H9 (cell line): Measurements from ENCODE around the gene CDH22. TPM values are rescaled to one million over a fixed set of nuclear protein-coding genes. Genes with fewer than 3 reads are reported as not detected.

Experiments used
- DNase-seq: peaks from one replicate; pipeline ENCODE4 v3.0.0-alpha.2; 2017
- H2AFZ ChIP-seq: one replicate; pipeline ENCODE4 v1.6.1; 2013; ENCODE audit warnings: mild to moderate bottlenecking, low read length, control low read depth, moderate library complexity
- H2AK5ac ChIP-seq: 2 replicates; pipeline ENCODE4 v1.6.1; 2013; ENCODE audit warnings: low read length, control low read depth, mixed read lengths; ENCODE audit not compliant: insufficient read length
- H2BK120ac ChIP-seq: one replicate; pipeline ENCODE4 v1.6.1; 2013; ENCODE audit warnings: low read depth, mild to moderate bottlenecking, low read length, control low read depth, inconsistent platforms; ENCODE audit not compliant: poor library complexity, severe bottlenecking
- H2BK12ac ChIP-seq: 2 replicates; pipeline ENCODE4 v1.6.1; 2013; ENCODE audit warnings: low read length, control low read depth, mixed read lengths, low read depth; ENCODE audit not compliant: insufficient read length
- H2BK15ac ChIP-seq: 2 replicates; pipeline ENCODE4 v1.6.1; 2013; ENCODE audit warnings: low read depth, low read length, control low read depth
- H2BK20ac ChIP-seq: one replicate; pipeline ENCODE4 v1.6.1; 2013; ENCODE audit warnings: low read depth, mild to moderate bottlenecking, low read length, control low read depth, inconsistent platforms; ENCODE audit not compliant: poor library complexity, severe bottlenecking
- H2BK5ac ChIP-seq: 2 replicates; pipeline ENCODE4 v1.6.1; 2013; ENCODE audit warnings: low read length, control low read depth, mixed read lengths; ENCODE audit not compliant: insufficient read length
- H3K14ac ChIP-seq: 2 replicates; pipeline ENCODE4 v1.6.1; 2013; ENCODE audit warnings: low read length, control low read depth; ENCODE audit not compliant: insufficient read depth
- H3K18ac ChIP-seq: 2 replicates; pipeline ENCODE4 v1.6.1; 2013; ENCODE audit warnings: low read depth, mild to moderate bottlenecking, mixed read lengths, low read length, control low read depth; ENCODE audit not compliant: insufficient read length
- H3K23ac ChIP-seq: 2 replicates; pipeline ENCODE4 v1.6.1; 2013; ENCODE audit warnings: low read length, control low read depth, mixed read lengths, low read depth; ENCODE audit not compliant: insufficient read length
- H3K23me2 ChIP-seq: 2 replicates; pipeline ENCODE4 v1.6.1; 2013; ENCODE audit warnings: low read depth, mild to moderate bottlenecking, mixed read lengths, low read length, control low read depth; ENCODE audit not compliant: insufficient read length, poor library complexity, severe bottlenecking
- H3K27ac ChIP-seq: 2 replicates; pipeline ENCODE4 v1.5.1; 2013; ENCODE audit warnings: low read length, control low read depth, mixed read lengths, low read depth; ENCODE audit not compliant: insufficient read length
- H3K27me3 ChIP-seq: 2 replicates; pipeline ENCODE4 v1.6.1; 2013; ENCODE audit warnings: low read length, control low read depth, inconsistent platforms; ENCODE audit not compliant: insufficient read depth
- H3K4ac ChIP-seq: 2 replicates; pipeline ENCODE4 v1.6.1; 2013; ENCODE audit warnings: low read depth, mild to moderate bottlenecking, control low read depth, inconsistent platforms, low read length, moderate library complexity
- H3K4me1 ChIP-seq: 2 replicates; pipeline ENCODE4 v1.6.1; 2013; ENCODE audit warnings: low read length, control low read depth, inconsistent platforms; ENCODE audit not compliant: insufficient read depth
- H3K4me2 ChIP-seq: 2 replicates; pipeline ENCODE4 v1.6.1; 2013; ENCODE audit warnings: low read length, control low read depth, mixed read lengths; ENCODE audit not compliant: insufficient read length, insufficient read depth
- H3K56ac ChIP-seq: 2 replicates; pipeline ENCODE4 v1.6.1; 2013; ENCODE audit warnings: low read depth, mild to moderate bottlenecking, mixed read lengths, low read length, control low read depth; ENCODE audit not compliant: insufficient read length
- H3K79me1 ChIP-seq: 2 replicates; pipeline ENCODE4 v1.6.1; 2013; ENCODE audit warnings: low read depth, mild to moderate bottlenecking, moderate library complexity, low read length, control low read depth, inconsistent platforms; ENCODE audit not compliant: insufficient read depth, poor library complexity, severe bottlenecking
- H3K79me2 ChIP-seq: 2 replicates; pipeline ENCODE4 v1.6.1; 2013; ENCODE audit warnings: low read length, control low read depth, inconsistent platforms; ENCODE audit not compliant: insufficient read depth
- H3K9ac ChIP-seq: 2 replicates; pipeline ENCODE4 v1.6.1; 2013; ENCODE audit warnings: low read length, control low read depth, mixed read lengths; ENCODE audit not compliant: insufficient read length; ENCODE audit errors: extremely low read depth
- H3K9me3 ChIP-seq: one replicate; pipeline ENCODE4 v1.6.1; 2013; ENCODE audit warnings: low read depth, low read length, inconsistent platforms; ENCODE audit not compliant: control insufficient read depth
- H3T11ph ChIP-seq: one replicate; pipeline ENCODE4 v1.6.1; 2013; ENCODE audit warnings: mild to moderate bottlenecking, low read length, control low read depth, inconsistent platforms
- H4K20me1 ChIP-seq: one replicate; pipeline ENCODE4 v1.6.1; 2013; ENCODE audit not compliant: control insufficient read depth, insufficient read length, insufficient read depth
- H4K5ac ChIP-seq: 2 replicates; pipeline ENCODE4 v1.6.1; 2013; ENCODE audit warnings: low read depth, mild to moderate bottlenecking, mixed read lengths, low read length, control low read depth; ENCODE audit not compliant: insufficient read length
- H4K8ac ChIP-seq: replicated peaks from 2 replicates; pipeline ENCODE4 v1.6.1; 2013; ENCODE audit warnings: low read length, control low read depth, mixed read lengths, low read depth; ENCODE audit not compliant: insufficient read length
- H4K91ac ChIP-seq: 2 replicates; pipeline ENCODE4 v1.6.1; 2013; ENCODE audit warnings: low read depth, mild to moderate bottlenecking, moderate library complexity, mixed read lengths, low read length, control low read depth; ENCODE audit not compliant: insufficient read length
- H3K27ac Mint-ChIP-seq, 3 experiments: 2 replicates in 2 of 3; 3 replicates in 1 of 3; pipeline ENCODE4 v1.8.0; 2020 to 2021; ENCODE audit warnings: mixed read lengths in 3 of 3, mild to moderate bottlenecking in 1 of 3, moderate library complexity in 1 of 3
- H3K27me3 Mint-ChIP-seq: 2 replicates; pipeline ENCODE4 v1.8.0; 2021; ENCODE audit warnings: low read depth, mild to moderate bottlenecking, moderate library complexity, mixed read lengths
- H3K36me3 Mint-ChIP-seq, 3 experiments: 2 replicates in 2 of 3; 3 replicates in 1 of 3; pipeline ENCODE4 v1.8.0; 2020 to 2021; ENCODE audit warnings: low read depth in 3 of 3, mixed read lengths in 3 of 3; ENCODE audit not compliant: insufficient read depth in 1 of 3
- H3K4me1 Mint-ChIP-seq, 2 experiments: 2 replicates each; pipeline ENCODE4 v1.8.0; 2020; ENCODE audit warnings: mixed read lengths in 2 of 2
- H3K4me3 Mint-ChIP-seq, 2 experiments: 2 replicates in 1 of 2; 3 replicates in 1 of 2; pipeline ENCODE4 v1.8.0; 2020 to 2021; ENCODE audit warnings: mild to moderate bottlenecking in 2 of 2, mixed read lengths in 2 of 2, moderate library complexity in 1 of 2
- H3K9me3 Mint-ChIP-seq, 2 experiments: 2 replicates in 1 of 2; 3 replicates in 1 of 2; pipeline ENCODE4 v1.8.0; 2020; ENCODE audit warnings: mild to moderate bottlenecking in 2 of 2, mixed read lengths in 2 of 2, moderate library complexity in 1 of 2
- WGBS: extraction: QIAGEN DNeasy Blood & Tissue Kit; methylation state at CpG from one replicate; pipeline ENCODE4 v1.1.7; 2013; ENCODE audit warnings: missing lambda C conversion rate, low lambda C conversion rate, mixed read lengths; ENCODE audit not compliant: insufficient read length; ENCODE audit errors: extremely low coverage; 5-methylcytosine and 5-hydroxymethylcytosine counted together
- total RNA-seq: library from RNA; stranded (reverse); gene quantifications from 2 replicates; pipeline ENCODE4 v1.2.1, GENCODE V29; 2021
- TF ChIP-seq, protein P1 (sequence below): fragments of 200-600 bp; sonication (generic); conservative IDR thresholded peaks from 3 replicates; pipeline ENCODE4 v1.8.0; 2021; ENCODE audit warnings: antibody characterized with exemption, mild to moderate bottlenecking

The CDH22 gene
- total RNA-seq, 1 experiment from 2014 or later = not detected

GRCh38 chr20:46336735-46337134, 28.4 kb upstream of the CDH22 start:
- Histone ChIP-seq H3T11ph (no peak overlapping the region), H2BK5ac (no peak overlapping the region), H2BK20ac (no peak overlapping the region), H2BK15ac (no peak overlapping the region), H2AK5ac (no peak overlapping the region), H3K79me2 (no peaks in the 10 kb centered on the region), H3K14ac (no peak overlapping the region), H3K4ac (no peak overlapping the region), H4K5ac (no peak overlapping the region), H3K4me2 (no peak overlapping the region), H3K23me2 (no peaks in the 10 kb centered on the region), H3K4me1 (no peaks in the 10 kb centered on the region), H3K56ac (no peak overlapping the region), H2AFZ (no peak overlapping the region), H3K23ac (no peak overlapping the region), H2BK12ac (no peak overlapping the region), H3K27me3 (no peaks in the 10 kb centered on the region; the same call in 1 of the 2 replicates), H4K20me1 (no peaks in the 10 kb centered on the region), H3K9me3 (no peaks in the 10 kb centered on the region), H2BK120ac (no peak overlapping the region), H3K18ac (no peak overlapping the region), H3K27ac (no peak overlapping the region), H3K9ac (no peak overlapping the region), H4K8ac (no peak overlapping the region), H4K91ac (no peak overlapping the region), H3K79me1 (no peaks in the 10 kb centered on the region)
- Mint-ChIP-seq H3K9me3 (no peaks in the 10 kb centered on the region), H3K4me3 (no peak overlapping the region), H3K4me1 (peaks cover 7 to 36% of the 10 kb centered on the region in 2 experiments), H3K27me3 (peaks cover 41% of the 10 kb centered on the region), H3K27ac (no peak overlapping the region; a peak in 1 of 7 replicates), H3K36me3 (no peaks in the 10 kb centered on the region)
- no peak for DNase-seq
- WGBS = no CpG with 5 or more reads among the region's 3 CpGs
- TF ChIP-seq, protein P1, sequence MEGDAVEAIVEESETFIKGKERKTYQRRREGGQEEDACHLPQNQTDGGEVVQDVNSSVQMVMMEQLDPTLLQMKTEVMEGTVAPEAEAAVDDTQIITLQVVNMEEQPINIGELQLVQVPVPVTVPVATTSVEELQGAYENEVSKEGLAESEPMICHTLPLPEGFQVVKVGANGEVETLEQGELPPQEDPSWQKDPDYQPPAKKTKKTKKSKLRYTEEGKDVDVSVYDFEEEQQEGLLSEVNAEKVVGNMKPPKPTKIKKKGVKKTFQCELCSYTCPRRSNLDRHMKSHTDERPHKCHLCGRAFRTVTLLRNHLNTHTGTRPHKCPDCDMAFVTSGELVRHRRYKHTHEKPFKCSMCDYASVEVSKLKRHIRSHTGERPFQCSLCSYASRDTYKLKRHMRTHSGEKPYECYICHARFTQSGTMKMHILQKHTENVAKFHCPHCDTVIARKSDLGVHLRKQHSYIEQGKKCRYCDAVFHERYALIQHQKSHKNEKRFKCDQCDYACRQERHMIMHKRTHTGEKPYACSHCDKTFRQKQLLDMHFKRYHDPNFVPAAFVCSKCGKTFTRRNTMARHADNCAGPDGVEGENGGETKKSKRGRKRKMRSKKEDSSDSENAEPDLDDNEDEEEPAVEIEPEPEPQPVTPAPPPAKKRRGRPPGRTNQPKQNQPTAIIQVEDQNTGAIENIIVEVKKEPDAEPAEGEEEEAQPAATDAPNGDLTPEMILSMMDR = no peak
